Thoracic aorta (tissue), 2 donors: ENCODE results near the gene PCIF1. TPM values are rescaled to one million over a fixed set of nuclear protein-coding genes. Genes with fewer than 3 reads are reported as not detected.

Experiments used
- ATAC-seq: fragments of 150-250 bp; one replicate; pipeline ENCODE4 v1.8.0; 2017; ENCODE audit warnings: low read depth; ENCODE audit not compliant: insufficient number of reproducible peaks, low FRiP score
- DNase-seq: peaks from one replicate; pipeline ENCODE4 v3.0.0-alpha.2; 2020; ENCODE audit warnings: low spot score
- H3K27ac ChIP-seq, 2 donors: fragments of 200-600 bp; sonication (generic); 1 replicate in 1 of 2; 2 replicates in 1 of 2; pipeline ENCODE4 v1.5.1; 2016; ENCODE audit warnings: mild to moderate bottlenecking in 2 of 2, moderate library complexity in 2 of 2
- H3K27me3 ChIP-seq: fragments of 200-600 bp; sonication (generic); replicated peaks from 2 replicates; pipeline ENCODE4 v1.6.0; 2016; ENCODE audit warnings: mild to moderate bottlenecking; ENCODE audit not compliant: insufficient read depth
- H3K36me3 ChIP-seq: fragments of 200-600 bp; sonication (generic); one replicate; pipeline ENCODE4 v1.5.1; 2016
- H3K4me1 ChIP-seq, 2 donors: fragments of 200-600 bp; sonication (generic); 1 replicate in 1 of 2; 2 replicates in 1 of 2; pipeline versions ENCODE4 v1.5.1 to v1.6.0; 2016; ENCODE audit warnings: low read depth in 2 of 2, mild to moderate bottlenecking in 1 of 2; ENCODE audit not compliant: control insufficient read depth in 1 of 2
- H3K4me3 ChIP-seq: fragments of 200-600 bp; sonication (generic); 2 replicates; pipeline ENCODE4 v1.5.1; 2016; ENCODE audit warnings: mild to moderate bottlenecking
- H3K9me3 ChIP-seq: fragments of 200-600 bp; sonication (generic); 2 replicates; pipeline ENCODE4 v1.5.1; 2016
- total RNA-seq, 2 donors: library from RNA; depleted of rRNA; stranded (reverse); fragments of >200 nt; gene quantifications; one replicate each; pipeline versions ENCODE4 v1.1.0 to v1.2.3, GENCODE V29; 2016
- TF ChIP-seq, protein P1 (sequence below): fragments of 200-600 bp; sonication (generic); IDR thresholded peaks from one replicate; pipeline ENCODE4 v1.5.1; 2019; ENCODE audit warnings: antibody characterized with exemption

Gene PCIF1
- total RNA-seq, 2 donors from 2014 or later, result 22.6 to 34.7 TPM

DNA sequence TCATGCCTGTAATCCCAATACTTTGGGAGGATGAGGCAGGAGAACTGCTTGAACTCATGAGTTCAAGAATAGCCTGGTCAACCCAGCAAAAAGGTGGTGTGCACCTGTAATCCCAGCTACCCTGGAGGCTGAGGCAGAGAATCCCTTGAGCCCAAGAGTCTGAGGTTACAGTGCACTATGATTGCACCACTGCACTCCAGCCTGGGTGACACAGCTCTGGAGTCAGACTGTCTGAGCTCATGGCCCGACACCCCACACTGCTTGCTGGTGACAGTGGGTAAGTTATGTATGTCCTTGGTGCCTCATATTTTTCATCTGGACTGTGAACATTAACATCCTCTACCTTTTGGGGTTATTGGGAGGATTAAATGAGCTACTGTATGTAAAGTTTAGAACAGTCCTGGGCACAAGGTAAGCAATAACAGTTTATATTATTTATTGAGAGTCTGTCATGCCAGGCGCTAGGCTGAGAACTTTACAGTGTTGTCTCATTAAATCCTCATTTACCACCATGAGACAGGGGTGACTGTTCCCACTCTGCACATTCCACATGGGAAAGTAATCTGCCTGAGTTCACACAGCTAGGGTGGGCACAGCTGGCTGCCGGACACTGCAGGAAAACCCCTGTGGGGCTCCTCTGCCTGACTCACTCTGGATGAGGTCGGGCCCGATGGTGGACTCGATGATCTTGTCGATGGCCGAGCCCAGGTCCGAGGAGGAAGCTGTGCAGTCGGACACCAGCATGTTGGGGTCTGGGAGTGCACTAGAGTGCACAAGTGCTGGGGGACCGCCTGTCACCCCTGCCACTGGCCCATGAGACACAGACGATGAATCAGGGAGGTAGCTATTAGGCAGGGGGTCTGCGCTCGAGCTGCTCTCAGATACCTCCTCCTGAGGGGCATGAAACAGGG is 34.6 kb downstream of the PCIF1 start:
- H3K4me1 ChIP-seq, result peaks cover 19 to 21% of the 10 kb centered on the region in 2 donors
- peaks cover 52% of the 10 kb centered on the region for H3K36me3 ChIP-seq
- no peaks in the 10 kb centered on the region for H3K9me3 ChIP-seq
- TF ChIP-seq, protein P1, sequence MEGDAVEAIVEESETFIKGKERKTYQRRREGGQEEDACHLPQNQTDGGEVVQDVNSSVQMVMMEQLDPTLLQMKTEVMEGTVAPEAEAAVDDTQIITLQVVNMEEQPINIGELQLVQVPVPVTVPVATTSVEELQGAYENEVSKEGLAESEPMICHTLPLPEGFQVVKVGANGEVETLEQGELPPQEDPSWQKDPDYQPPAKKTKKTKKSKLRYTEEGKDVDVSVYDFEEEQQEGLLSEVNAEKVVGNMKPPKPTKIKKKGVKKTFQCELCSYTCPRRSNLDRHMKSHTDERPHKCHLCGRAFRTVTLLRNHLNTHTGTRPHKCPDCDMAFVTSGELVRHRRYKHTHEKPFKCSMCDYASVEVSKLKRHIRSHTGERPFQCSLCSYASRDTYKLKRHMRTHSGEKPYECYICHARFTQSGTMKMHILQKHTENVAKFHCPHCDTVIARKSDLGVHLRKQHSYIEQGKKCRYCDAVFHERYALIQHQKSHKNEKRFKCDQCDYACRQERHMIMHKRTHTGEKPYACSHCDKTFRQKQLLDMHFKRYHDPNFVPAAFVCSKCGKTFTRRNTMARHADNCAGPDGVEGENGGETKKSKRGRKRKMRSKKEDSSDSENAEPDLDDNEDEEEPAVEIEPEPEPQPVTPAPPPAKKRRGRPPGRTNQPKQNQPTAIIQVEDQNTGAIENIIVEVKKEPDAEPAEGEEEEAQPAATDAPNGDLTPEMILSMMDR, result no peak
- no peaks in the 10 kb centered on the region for H3K27me3 ChIP-seq
- H3K4me3 ChIP-seq, result no peak overlapping the region
- no peak for DNase-seq
- H3K27ac ChIP-seq, result no peak overlapping the region
- ATAC-seq, result no peak

DNA sequence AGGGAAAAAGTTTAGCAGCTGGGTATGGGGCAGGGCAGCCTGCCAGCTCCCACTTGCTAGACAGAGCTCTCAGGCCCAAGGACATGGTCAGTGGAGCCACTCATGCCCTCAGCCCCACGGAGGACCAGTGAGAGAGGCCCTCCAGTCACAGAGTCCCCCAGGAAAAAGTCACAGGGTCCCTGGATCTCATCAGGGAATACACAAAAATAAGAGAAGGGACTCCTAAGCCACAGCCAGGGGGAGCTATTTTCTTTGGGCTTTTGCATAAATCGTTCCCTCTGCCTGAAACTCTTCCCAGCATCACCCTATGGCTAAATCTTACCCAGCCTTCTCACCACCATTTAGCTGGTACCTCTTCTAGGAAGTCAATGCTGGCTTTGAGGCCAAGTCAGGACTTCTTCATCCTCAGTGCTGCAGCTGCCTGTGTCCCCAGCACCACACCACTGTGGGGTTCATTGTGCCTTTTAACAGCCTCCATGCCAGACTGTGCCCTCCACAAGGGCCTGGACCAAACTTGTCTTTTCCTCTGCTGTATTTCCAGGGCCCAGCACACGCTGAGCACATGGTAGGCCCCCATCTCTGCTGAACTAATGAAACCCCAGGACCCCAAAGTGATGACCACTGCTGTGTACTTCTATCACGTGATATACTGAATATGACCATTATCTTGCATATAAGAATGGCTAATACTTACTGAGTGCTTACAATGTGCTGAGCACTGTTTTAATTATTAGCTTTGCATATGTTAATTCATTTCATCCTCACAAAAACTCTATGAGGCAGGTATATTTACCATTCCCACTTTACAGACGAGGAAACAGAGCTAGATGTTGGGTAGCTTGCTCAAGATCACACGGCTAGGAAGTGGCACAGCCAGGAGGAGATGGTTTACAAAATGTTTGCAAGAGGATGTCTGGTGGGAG is 35.5 kb downstream of the PCIF1 start:
- TF ChIP-seq, protein P1, result peak; percentile 49
- H3K27ac ChIP-seq, result peak overlapping the region in 1 of 2 donors; percentile 97
- peaks cover 45% of the 10 kb centered on the region for H3K36me3 ChIP-seq
- DNase-seq (no peak), ATAC-seq (no peak)
- peak overlapping the region; percentile 96 for H3K4me3 ChIP-seq
- H3K4me1 ChIP-seq, result peaks cover 19 to 21% of the 10 kb centered on the region in 2 donors
- H3K9me3 ChIP-seq, result no peaks in the 10 kb centered on the region
- no peaks in the 10 kb centered on the region for H3K27me3 ChIP-seq

DNA sequence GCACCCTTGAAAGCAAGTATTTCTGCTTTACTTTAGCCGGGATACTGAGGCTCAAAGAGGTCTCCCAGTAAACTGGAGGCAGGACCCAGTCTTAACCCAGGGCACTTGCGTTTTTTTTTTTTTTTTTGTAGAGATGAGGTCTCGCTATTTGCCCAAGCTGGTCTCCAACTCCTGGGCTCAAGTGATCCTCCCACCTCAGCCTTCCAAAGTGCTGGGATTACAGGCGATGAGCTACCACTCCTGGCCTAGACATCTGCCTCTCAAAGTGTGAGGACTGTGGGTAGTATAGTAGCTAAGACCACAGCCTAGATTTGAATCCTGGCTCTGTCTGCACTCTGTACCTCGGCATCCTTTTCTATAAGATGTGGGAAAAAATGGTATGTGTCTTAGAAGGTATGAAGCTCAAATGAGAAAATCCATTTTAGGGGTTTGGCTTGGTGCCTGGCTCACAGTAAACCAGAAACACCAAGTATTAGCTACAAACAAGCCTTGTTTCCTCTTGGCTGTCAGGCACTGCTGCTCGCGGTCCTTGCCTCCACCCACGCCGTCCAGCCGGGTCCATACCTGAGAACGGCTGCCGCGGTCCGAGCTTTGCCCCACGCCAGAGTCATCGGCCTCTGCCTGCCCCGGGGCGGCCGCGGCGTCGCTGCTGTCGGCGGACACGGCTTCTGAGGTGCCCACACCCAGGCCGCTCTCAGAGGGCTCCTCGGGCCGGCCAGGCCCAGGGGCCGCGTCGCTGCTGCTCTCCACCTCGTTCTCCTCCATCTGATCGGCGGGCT is 36.4 kb downstream of the PCIF1 start:
- Histone ChIP-seq H3K9me3 (no peaks in the 10 kb centered on the region), H3K27ac (peak overlapping the region; percentile 97 to 99), H3K4me3 (peak overlapping the region; percentile 96), H3K27me3 (no peaks in the 10 kb centered on the region), H3K4me1 (peaks cover 19 to 21% of the 10 kb centered on the region in 2 donors), H3K36me3 (peaks cover 36% of the 10 kb centered on the region)
- ATAC-seq, result no peak
- no peak for DNase-seq
- TF ChIP-seq, protein P1, result no peak

DNA sequence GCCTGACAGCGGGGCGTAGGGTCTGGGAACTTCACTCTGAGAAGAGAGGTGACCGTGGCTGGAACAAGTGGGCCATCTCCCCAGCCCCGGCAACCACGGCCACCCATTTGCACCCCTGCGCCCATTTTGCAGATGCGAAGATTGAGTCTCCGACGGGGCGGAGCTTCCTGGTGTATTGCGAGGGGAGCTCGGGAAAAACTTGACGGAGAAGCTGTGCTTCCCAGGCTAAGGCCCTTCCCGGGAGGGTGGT is 36.9 kb downstream of the PCIF1 start:
- Histone ChIP-seq H3K4me3 (peak overlapping the region; percentile 96), H3K36me3 (peaks cover 31% of the 10 kb centered on the region), H3K27me3 (no peaks in the 10 kb centered on the region), H3K9me3 (no peaks in the 10 kb centered on the region), H3K27ac (peak overlapping the region; percentile 97 to 99), H3K4me1 (peaks cover 19 to 21% of the 10 kb centered on the region in 2 donors)
- ATAC-seq (no peak), DNase-seq (no peak)
- TF ChIP-seq, protein P1, result no peak
